ENCODE measurements around the gene CLNS1A. TPM values are rescaled to one million over a fixed set of nuclear protein-coding genes. Genes with fewer than 3 reads are reported as not detected.

The CLNS1A gene
- total and polyA plus RNA-seq, 2 donors from 2014 or later: 74.4 to 79.3 TPM

DNA sequence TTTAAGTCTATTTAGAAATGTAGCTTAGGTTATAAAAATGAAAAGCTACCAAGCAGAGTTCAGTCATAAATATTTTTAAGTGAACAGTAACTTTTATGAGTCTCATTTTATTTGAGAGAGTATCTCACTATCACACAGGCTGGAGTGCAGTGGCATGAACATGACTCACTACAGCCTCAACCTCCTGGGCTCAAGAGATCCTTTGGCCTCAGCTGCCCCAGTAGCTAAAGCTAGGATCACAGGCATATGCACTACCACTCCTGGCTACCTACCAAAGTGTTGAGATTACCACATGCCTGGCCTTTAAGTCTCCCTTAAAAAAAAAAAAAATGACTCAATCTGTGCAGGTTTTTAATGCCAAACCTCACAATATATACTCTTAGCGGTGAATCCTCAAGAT is 34.7 kb upstream of the CLNS1A start:
- intact Hi-C loops (cut with DNase I): no loop called here
- Histone ChIP-seq H3K27ac (ENCODE audit: low read depth in 2 of 2, low read length in 2 of 2) (no peak overlapping the region), H3K4me1 (ENCODE audit: control insufficient read depth in 2 of 3, insufficient read depth in 2 of 3, low read depth in 1 of 3, low read length in 3 of 3) (no peaks in the 10 kb centered on the region), H3K4me3 (ENCODE audit: low read length in 3 of 3) (no peak overlapping the region), H3K9me3 (ENCODE audit: control insufficient read depth in 2 of 3, insufficient read depth in 1 of 3, low read length in 3 of 3) (no peaks in the 10 kb centered on the region), H3K36me3 (ENCODE audit: control insufficient read depth in 2 of 3, insufficient read depth in 3 of 3, low read length in 3 of 3) (peaks cover 9 to 40% (median 17%) of the 10 kb centered on the region in 3 donors), H3K9ac (ENCODE audit: low read length in 3 of 3) (no peak overlapping the region), H3K27me3 (ENCODE audit: control insufficient read depth, insufficient read depth, low read length) (no peaks in the 10 kb centered on the region)
- no peak for DNase-seq
- TF ChIP-seq, protein P1, sequence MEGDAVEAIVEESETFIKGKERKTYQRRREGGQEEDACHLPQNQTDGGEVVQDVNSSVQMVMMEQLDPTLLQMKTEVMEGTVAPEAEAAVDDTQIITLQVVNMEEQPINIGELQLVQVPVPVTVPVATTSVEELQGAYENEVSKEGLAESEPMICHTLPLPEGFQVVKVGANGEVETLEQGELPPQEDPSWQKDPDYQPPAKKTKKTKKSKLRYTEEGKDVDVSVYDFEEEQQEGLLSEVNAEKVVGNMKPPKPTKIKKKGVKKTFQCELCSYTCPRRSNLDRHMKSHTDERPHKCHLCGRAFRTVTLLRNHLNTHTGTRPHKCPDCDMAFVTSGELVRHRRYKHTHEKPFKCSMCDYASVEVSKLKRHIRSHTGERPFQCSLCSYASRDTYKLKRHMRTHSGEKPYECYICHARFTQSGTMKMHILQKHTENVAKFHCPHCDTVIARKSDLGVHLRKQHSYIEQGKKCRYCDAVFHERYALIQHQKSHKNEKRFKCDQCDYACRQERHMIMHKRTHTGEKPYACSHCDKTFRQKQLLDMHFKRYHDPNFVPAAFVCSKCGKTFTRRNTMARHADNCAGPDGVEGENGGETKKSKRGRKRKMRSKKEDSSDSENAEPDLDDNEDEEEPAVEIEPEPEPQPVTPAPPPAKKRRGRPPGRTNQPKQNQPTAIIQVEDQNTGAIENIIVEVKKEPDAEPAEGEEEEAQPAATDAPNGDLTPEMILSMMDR (IDR thresholded peaks at IDR 0.05; ENCODE audit: borderline replicate concordance, extremely low read depth, insufficient read depth): no peak
- no peak for FAIRE-seq

DNA sequence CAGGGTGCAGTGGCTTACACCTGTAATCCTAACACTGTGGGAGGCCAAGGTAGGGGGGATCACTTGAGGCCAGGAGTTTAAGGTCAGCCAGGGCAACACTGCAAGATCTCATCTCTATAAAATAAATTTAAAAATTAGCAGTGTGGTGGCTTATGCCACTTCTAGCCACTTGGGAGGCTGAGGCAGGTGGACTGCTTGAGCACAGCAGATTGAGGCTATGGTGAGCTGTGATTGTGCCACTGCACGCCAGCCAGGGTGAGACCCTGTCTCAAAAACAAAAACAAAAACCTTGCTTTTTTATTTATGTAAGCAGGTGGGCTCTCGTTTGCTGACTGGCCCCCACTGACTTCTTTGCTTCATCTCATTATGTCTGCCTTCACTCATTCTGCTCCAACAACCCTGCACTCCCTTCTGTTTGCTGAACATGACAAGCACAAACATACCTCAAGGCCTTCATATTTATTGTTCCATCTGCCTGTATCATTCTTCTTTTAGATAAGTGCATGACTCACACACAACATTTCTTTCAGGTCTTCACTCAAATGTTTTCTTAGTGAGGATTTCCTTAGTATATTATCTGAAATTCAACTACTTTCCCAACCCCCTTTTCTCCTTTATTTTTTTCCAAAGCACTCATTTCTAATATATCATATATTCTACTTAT is 32.4 kb upstream of the CLNS1A start:
- no peak for DNase-seq
- TF ChIP-seq, protein P1 (IDR thresholded peaks at IDR 0.05; ENCODE audit: borderline replicate concordance, extremely low read depth, insufficient read depth): no peak
- Histone ChIP-seq H3K27me3 (ENCODE audit: control insufficient read depth, insufficient read depth, low read length) (no peaks in the 10 kb centered on the region), H3K4me3 (ENCODE audit: low read length in 3 of 3) (no peak overlapping the region), H3K4me1 (ENCODE audit: control insufficient read depth in 2 of 3, insufficient read depth in 2 of 3, low read depth in 1 of 3, low read length in 3 of 3) (no peaks in the 10 kb centered on the region), H3K9me3 (ENCODE audit: control insufficient read depth in 2 of 3, insufficient read depth in 1 of 3, low read length in 3 of 3) (no peaks in the 10 kb centered on the region), H3K9ac (ENCODE audit: low read length in 3 of 3) (no peak overlapping the region), H3K27ac (ENCODE audit: low read depth in 2 of 2, low read length in 2 of 2) (no peak overlapping the region), H3K36me3 (ENCODE audit: control insufficient read depth in 2 of 3, insufficient read depth in 3 of 3, low read length in 3 of 3) (peaks cover 9 to 29% (median 19%) of the 10 kb centered on the region in 3 donors)
- intact Hi-C loops (cut with DNase I): no loop called here
- FAIRE-seq: no peak

DNA sequence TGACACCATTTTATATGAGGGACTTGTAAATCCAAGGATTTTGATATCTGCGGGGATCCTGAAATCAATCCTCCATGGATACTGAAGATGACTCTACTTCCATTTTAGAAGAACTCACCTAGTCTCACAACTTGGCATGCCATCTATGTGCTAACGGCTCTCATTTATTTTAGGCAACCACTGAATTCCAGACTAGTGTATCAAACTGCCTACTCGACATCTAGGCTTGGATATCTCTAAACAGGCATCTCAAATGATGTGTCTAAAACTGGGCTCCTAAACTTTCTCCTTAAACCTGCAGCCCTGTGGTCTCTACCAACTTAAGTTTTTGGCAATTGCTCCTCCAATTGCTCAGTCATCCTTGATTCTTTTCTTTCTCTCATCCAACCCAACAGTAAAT is 31.2 kb upstream of the CLNS1A start:
- intact Hi-C loops (cut with DNase I): no loop called here
- H3K9ac ChIP-seq (ENCODE audit: low read length in 3 of 3): no peak overlapping the region
- H3K27ac ChIP-seq (ENCODE audit: low read depth in 2 of 2, low read length in 2 of 2): no peak overlapping the region
- TF ChIP-seq, protein P1 (IDR thresholded peaks at IDR 0.05; ENCODE audit: borderline replicate concordance, extremely low read depth, insufficient read depth): no peak
- DNase-seq: no peak
- no peaks in the 10 kb centered on the region for H3K9me3 ChIP-seq (ENCODE audit: control insufficient read depth in 2 of 3, insufficient read depth in 1 of 3, low read length in 3 of 3)
- H3K27me3 ChIP-seq (ENCODE audit: control insufficient read depth, insufficient read depth, low read length): no peaks in the 10 kb centered on the region
- FAIRE-seq: no peak
- H3K4me3 ChIP-seq (ENCODE audit: low read length in 3 of 3): no peak overlapping the region
- H3K4me1 ChIP-seq (ENCODE audit: control insufficient read depth in 2 of 3, insufficient read depth in 2 of 3, low read depth in 1 of 3, low read length in 3 of 3): no peaks in the 10 kb centered on the region
- H3K36me3 ChIP-seq (ENCODE audit: control insufficient read depth in 2 of 3, insufficient read depth in 3 of 3, low read length in 3 of 3): peaks cover 9 to 26% (median 21%) of the 10 kb centered on the region in 3 donors
